Activated CD4-positive, alpha-beta memory T cell treated with anti-CD3 and anti-CD28 coated beads for 36 hours (primary cell): ENCODE results near the gene GRK5. TPM values are rescaled to one million over a fixed set of nuclear protein-coding genes. Genes with fewer than 3 reads are reported as not detected.

Experiments used
- CTCF ChIA-PET: fragments of 350-600 bp; sonication (Branson Sonifier 250); formaldehyde crosslinking; loops from one replicate; lab custom pipeline; 2021; ENCODE audit warnings: antibody characterized with exemption, inconsistent platforms; lab: Charles Lee
- POLR2A ChIA-PET: fragments of 350-600 bp; sonication (Branson Sonifier 250); formaldehyde crosslinking; loops from one replicate; lab custom pipeline; 2021; ENCODE audit warnings: antibody characterized with exemption; lab: Charles Lee
- DNase-seq: peaks from one replicate; pipeline ENCODE4 v3.0.0-alpha.2; 2020
- H3K27ac Mint-ChIP-seq: one replicate; pipeline ENCODE4 v1.8.0; 2021; ENCODE audit warnings: mixed read lengths
- H3K27me3 Mint-ChIP-seq: one replicate; pipeline ENCODE4 v1.8.0; 2021; ENCODE audit warnings: mixed read lengths
- H3K36me3 Mint-ChIP-seq: one replicate; pipeline ENCODE4 v1.8.0; 2021; ENCODE audit warnings: mixed read lengths
- H3K4me1 Mint-ChIP-seq: one replicate; pipeline ENCODE4 v1.8.0; 2021; ENCODE audit warnings: low read depth, mixed read lengths
- H3K4me3 Mint-ChIP-seq: one replicate; pipeline ENCODE4 v1.8.0; 2021; ENCODE audit warnings: mild to moderate bottlenecking, mixed read lengths
- H3K9me3 Mint-ChIP-seq: one replicate; pipeline ENCODE4 v1.8.0; 2021; ENCODE audit warnings: mixed read lengths
- intact Hi-C: fragments of 100-400 bp; cut with micrococcal nuclease; formaldehyde crosslinking; loops from one replicate; pipeline ENCODE4 v1.15.1; 2023
- total RNA-seq, 2 experiments: library from RNA; stranded (reverse); gene quantifications; one replicate each; pipeline ENCODE4 v1.2.3, GENCODE V29; 2021

Gene GRK5
- total RNA-seq, 2 experiments from 2014 or later, result 22.7 to 23.0 TPM

DNA sequence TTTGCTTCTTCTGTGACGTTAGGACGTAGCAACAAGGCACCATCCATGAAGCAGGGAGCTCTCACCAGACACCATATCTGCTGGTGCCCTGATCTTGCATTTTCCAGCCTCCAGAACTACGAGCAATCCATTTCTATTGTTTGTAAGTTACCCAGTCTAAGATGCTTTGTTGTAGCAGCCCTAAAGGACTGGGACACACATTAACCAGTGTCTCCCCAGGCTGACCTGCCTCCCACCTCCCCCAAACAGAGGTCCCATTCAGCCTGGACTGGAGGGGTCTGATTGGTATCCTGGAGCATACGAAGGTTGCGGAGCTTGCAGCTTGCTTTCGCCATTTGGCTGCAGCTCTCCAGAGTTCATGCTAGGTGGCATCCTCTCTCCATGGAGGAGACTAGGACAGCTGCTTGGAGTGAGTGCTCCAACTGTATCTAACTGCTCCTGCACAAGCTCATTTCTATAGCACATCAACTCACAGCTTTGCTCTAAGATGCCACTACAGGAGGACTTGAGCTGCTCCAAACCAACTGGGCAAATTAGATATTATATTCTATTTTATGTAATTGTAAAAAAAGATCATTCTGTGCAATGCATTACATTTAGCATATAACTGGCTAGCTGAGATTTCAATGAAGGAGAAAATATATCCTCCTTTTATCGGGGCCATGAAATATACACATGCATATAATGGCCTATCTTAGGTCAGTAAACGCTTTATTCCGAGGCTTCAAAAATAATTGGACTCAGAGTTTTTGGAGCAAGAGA is 8.0 kb upstream of the GRK5 start:
- Mint-ChIP-seq H3K36me3 (no peaks in the 10 kb centered on the region), H3K9me3 (no peaks in the 10 kb centered on the region), H3K27ac (no peak overlapping the region), H3K4me3 (no peak overlapping the region), H3K27me3 (peaks cover 1% of the 10 kb centered on the region), H3K4me1 (peaks cover 13% of the 10 kb centered on the region)
- peak; percentile 60 for DNase-seq
- ChIA-PET POLR2A (interaction anchor here (0.7 to 1.7 kb wide), 3 partner anchors 10 to 344 kb away, joined by 3 to 5 read pairs (median 4); partner anchors contain the start of gene EIF3A), CTCF (interaction anchor here (0.5 to 7.5 kb wide), 47 partner anchors 7 to 488 kb away, joined by 3 to 103 read pairs (median 4); partner anchors contain the start of genes DENND10, GRK5, PRDX3 and RGS10)
- intact Hi-C loops, result loop anchor here (1.0 kb wide), 2 partner anchors 218 to 246 kb away; no protein-coding TSS in a partner anchor

DNA sequence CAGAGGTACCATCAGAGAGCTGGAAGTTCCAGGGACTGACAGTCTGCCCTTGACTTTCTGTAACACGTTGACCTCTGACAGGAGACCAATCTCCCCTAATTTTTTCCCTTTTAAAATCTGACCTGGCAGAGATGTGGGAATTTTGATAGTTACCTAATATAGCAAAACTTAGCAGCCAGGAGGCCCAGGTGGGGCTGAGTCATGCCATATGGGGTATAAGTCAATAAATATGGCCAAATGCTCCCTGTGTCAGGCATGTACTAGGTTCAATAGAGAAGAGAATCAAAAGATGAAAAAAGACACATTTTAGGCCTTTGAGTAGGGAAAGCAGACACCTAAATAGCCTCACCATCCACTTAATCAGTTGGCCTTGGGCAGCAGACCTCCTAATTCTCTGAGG is 6.1 kb upstream of the GRK5 start:
- POLR2A ChIA-PET, result no interaction called here
- intact Hi-C loops, result no loop called here

DNA sequence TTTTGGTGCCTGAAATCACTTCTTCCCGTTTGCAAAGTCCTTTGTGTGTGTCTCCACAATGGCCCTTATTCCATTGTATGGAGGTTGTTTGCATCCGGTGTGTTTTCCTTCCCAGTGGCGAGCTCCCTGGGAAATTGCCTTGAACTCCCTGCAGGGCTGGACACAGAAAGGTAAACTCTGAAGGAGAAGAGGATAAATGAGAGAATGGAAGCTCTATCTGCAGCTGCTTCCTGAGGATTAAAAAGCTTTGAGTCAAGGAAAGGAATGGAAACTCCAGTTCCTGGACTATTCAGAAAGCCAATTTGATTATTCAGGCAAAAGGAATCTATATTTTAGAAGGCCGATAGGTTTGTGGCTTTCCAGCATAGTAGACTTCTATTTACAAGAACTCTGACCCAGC is 4.4 kb upstream of the GRK5 start:
- DNase-seq, result no peak
- Mint-ChIP-seq H3K4me1 (peaks cover 18% of the 10 kb centered on the region), H3K27ac (no peak overlapping the region), H3K36me3 (peaks cover under 1% of the 10 kb centered on the region), H3K4me3 (no peak overlapping the region), H3K9me3 (no peaks in the 10 kb centered on the region), H3K27me3 (peaks cover 1% of the 10 kb centered on the region)
- POLR2A ChIA-PET, result no interaction called here
- intact Hi-C loops, result no loop called here
- CTCF ChIA-PET, result interaction anchor here (0.6 to 7.5 kb wide), 3 partner anchors 241 to 982 kb away, joined by 3 to 103 read pairs (median 4); no protein-coding TSS in a partner anchor

More for the DNA sequence above, 6.1 kb upstream of the GRK5 start:
- Mint-ChIP-seq H3K27ac (no peak overlapping the region), H3K4me1 (peaks cover 17% of the 10 kb centered on the region), H3K9me3 (no peaks in the 10 kb centered on the region), H3K36me3 (no peaks in the 10 kb centered on the region), H3K4me3 (no peak overlapping the region), H3K27me3 (peaks cover 1% of the 10 kb centered on the region)
- DNase-seq, result no peak
- CTCF ChIA-PET, result interaction anchor here (1.0 to 7.5 kb wide), 3 partner anchors 8 to 316 kb away, joined by 3 to 103 read pairs (median 17); no protein-coding TSS in a partner anchor

- peaks cover 26% of the 10 kb centered on the region for H3K4me1 Mint-ChIP-seq
- H3K9me3 Mint-ChIP-seq, result no peaks in the 10 kb centered on the region
- peak; percentile 70 for DNase-seq
- ChIA-PET CTCF (interaction anchor here (0.5 to 2.9 kb wide), 43 partner anchors 8 to 458 kb away, joined by 3 to 53 read pairs (median 5); partner anchors contain the start of genes RGS10 and SFXN4), POLR2A (interaction anchor here (1.6 to 2.7 kb wide), 5 partner anchors 96 to 337 kb away, joined by 3 to 18 read pairs (median 9); partner anchors contain the start of genes EIF3A and RGS10)
- peak overlapping the region; percentile 79 for H3K4me3 Mint-ChIP-seq
- peaks cover 2% of the 10 kb centered on the region for H3K36me3 Mint-ChIP-seq
- no peaks in the 10 kb centered on the region for H3K27me3 Mint-ChIP-seq
- intact Hi-C loops, result loop anchor here (2.0 to 5.0 kb wide), 7 partner anchors 41 to 666 kb away; partner anchors contain the start of genes BAG3, MCMBP, SFXN4 and TIAL1
- peak overlapping the region; percentile 87 for H3K27ac Mint-ChIP-seq
These were observed 1.3 kb upstream of the GRK5 start for GRCh38 chr10:119205894-119206602.

DNA sequence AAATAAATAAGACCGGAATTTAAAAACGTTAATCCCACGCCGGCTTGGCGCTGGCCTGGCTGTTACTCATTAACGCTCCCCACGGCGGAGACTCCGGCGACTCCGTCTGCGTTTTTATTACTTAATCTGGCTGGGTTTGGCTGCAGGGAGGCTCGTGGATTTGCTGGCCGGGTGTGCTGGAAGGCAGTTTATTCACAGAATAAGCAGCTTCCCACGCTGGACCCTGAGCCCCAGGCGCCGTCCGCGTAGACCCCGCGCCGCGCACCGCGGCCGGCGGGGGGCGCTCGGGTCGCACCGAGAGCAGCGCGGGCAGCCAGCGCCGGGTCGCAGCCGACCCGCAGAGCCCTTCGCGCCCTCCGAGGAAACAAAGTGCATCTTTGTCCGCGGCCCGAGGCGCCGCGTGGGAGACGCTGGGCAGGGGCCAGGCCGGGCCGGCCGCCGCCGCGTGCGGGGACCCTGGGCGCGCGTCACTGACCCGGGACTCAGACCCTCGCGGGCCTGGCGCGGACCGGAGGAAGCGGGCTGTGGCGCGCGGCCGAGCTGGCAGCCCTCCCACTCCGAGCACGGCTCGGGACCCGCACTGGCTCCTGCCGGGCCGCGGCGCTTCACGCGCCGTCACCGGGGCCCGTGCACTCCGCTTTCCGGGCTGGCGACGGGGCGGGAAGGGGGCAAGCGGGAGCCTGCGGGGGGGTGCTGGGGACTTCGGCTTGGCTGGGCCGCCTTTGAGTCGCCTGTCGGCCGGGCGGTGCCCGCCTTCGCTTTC is 587 bp upstream of the GRK5 start:
- Mint-ChIP-seq H3K27ac (peak overlapping the region; percentile 87), H3K9me3 (no peaks in the 10 kb centered on the region), H3K4me3 (peak overlapping the region; percentile 100), H3K27me3 (no peaks in the 10 kb centered on the region), H3K36me3 (peaks cover 2% of the 10 kb centered on the region), H3K4me1 (peaks cover 33% of the 10 kb centered on the region)
- intact Hi-C loops, result loop anchor here (1.0 to 5.0 kb wide), 8 partner anchors 28 to 666 kb away; partner anchors contain the start of genes BAG3, MCMBP, PRDX3 and SFXN4
- POLR2A ChIA-PET, result interaction anchor here (0.6 to 2.7 kb wide), 14 partner anchors 19 to 336 kb away, joined by 3 to 18 read pairs (median 4); partner anchors contain the start of genes EIF3A and RGS10
- DNase-seq, result peak; percentile 74
- CTCF ChIA-PET, result interaction anchor here (0.5 to 2.9 kb wide), 51 partner anchors 9 to 457 kb away, joined by 3 to 53 read pairs (median 5); partner anchors contain the start of genes RGS10 and SFXN4

GRCh38 chr10:119207713-119208552 is 562 bp downstream of the GRK5 start:
- ChIA-PET POLR2A (interaction anchor here (0.6 to 2.7 kb wide), 12 partner anchors 20 to 258 kb away, joined by 3 to 18 read pairs (median 4); partner anchors contain the start of genes EIF3A and SFXN4), CTCF (interaction anchor here (0.7 to 2.9 kb wide), 31 partner anchors 8 to 445 kb away, joined by 3 to 53 read pairs (median 8); partner anchors contain the start of genes PRDX3, RGS10 and SFXN4)
- intact Hi-C loops, result loop anchor here (1.0 to 5.0 kb wide), 15 partner anchors 27 to 664 kb away; partner anchors contain the start of genes BAG3, MCMBP, PRDX3 and SFXN4
- Mint-ChIP-seq H3K9me3 (no peaks in the 10 kb centered on the region), H3K4me3 (peak overlapping the region; percentile 100), H3K27me3 (no peaks in the 10 kb centered on the region), H3K27ac (peak overlapping the region; percentile 91), H3K36me3 (peaks cover 2% of the 10 kb centered on the region), H3K4me1 (peaks cover 45% of the 10 kb centered on the region)
- DNase-seq, result peak; percentile 60

DNA sequence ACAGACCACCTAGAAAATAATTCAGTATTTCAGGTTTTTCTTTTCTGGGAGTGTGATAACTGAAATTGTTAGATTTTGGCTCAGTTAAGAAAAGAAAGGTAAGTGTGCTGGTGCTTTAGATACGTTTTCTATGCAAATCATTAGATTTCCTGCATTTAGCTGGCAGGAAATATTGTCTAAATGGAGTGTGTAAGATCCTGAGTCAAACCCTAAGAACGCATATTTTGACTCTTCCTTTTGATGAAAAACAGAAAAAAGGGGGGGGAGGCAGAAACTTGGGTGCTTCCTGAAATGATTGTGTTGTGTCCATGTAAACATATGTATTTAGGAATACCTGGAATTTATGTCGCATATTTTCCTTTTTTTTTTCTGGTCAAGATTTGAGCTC is 1.2 kb downstream of the GRK5 start:
- intact Hi-C loops, result loop anchor here (1.0 to 5.0 kb wide), 10 partner anchors 26 to 664 kb away; partner anchors contain the start of genes BAG3, MCMBP and TIAL1
- peaks cover 49% of the 10 kb centered on the region for H3K4me1 Mint-ChIP-seq
- H3K4me3 Mint-ChIP-seq, result peak overlapping the region; percentile 100
- peaks cover 2% of the 10 kb centered on the region for H3K36me3 Mint-ChIP-seq
- ChIA-PET POLR2A (interaction anchor here (1.8 to 2.7 kb wide), 2 partner anchors 32 to 97 kb away, joined by 10 to 18 read pairs; no protein-coding TSS in a partner anchor), CTCF (interaction anchor here (0.5 to 2.4 kb wide), 14 partner anchors 9 to 286 kb away, joined by 3 to 17 read pairs (median 5); partner anchors contain the start of gene PRDX3)
- H3K9me3 Mint-ChIP-seq, result no peaks in the 10 kb centered on the region
- peak overlapping the region; percentile 91 for H3K27ac Mint-ChIP-seq
- H3K27me3 Mint-ChIP-seq, result no peaks in the 10 kb centered on the region
- no peak for DNase-seq

DNA sequence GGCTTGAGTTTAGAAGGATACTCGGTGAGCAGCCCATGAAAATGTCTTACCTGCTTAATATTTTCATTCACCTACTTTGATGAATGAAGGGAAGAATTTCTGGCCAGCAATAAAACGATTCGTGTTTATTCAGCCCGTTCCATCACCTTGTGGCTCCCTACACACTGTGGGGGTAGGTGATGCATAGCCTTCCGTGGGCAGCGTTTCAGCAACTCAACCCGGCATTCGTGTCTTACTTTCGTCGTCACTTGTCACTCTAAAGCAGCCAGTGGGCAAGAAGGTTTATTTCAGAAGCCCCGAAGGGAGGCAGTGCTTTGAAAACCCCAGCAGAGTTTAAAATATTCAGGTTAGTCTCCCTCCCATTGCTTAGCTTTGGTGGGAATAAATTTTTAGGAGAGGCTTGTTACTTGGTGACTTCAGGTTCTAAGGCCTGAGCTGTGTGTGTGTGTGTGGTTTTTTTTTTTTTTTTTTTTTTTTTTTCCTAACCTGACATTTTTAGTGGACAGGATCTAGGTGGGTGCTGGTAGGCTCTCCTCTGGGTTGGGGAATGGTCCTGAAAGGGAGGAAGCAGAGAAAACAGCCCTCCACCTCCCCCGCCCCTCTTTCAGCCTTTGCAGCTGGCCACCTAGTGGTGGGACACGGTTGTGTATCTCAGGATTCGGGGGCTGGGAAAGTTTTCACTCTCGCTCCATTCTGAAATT is 1.8 kb downstream of the GRK5 start:
- intact Hi-C loops, result loop anchor here (1.0 to 5.0 kb wide), 8 partner anchors 26 to 663 kb away; partner anchors contain the start of genes BAG3, MCMBP and TIAL1
- ChIA-PET POLR2A (interaction anchor here (0.6 to 1.8 kb wide), 4 partner anchors 11 to 97 kb away, joined by 3 to 10 read pairs (median 5); no protein-coding TSS in a partner anchor), CTCF (interaction anchor here (0.5 to 2.4 kb wide), 24 partner anchors 10 to 597 kb away, joined by 3 to 17 read pairs (median 4); partner anchors contain the start of gene PRDX3)
- peak; percentile 79 for DNase-seq
- Mint-ChIP-seq H3K4me3 (peak overlapping the region; percentile 100), H3K4me1 (peaks cover 56% of the 10 kb centered on the region), H3K27ac (peak overlapping the region; percentile 91), H3K27me3 (no peaks in the 10 kb centered on the region), H3K36me3 (peaks cover 2% of the 10 kb centered on the region), H3K9me3 (no peaks in the 10 kb centered on the region)

- intact Hi-C loops, result loop anchor here (1.0 to 5.0 kb wide), 8 partner anchors 25 to 662 kb away; partner anchors contain the start of genes BAG3, MCMBP and TIAL1
- Mint-ChIP-seq H3K27me3 (no peaks in the 10 kb centered on the region), H3K4me1 (peaks cover 58% of the 10 kb centered on the region), H3K27ac (peak overlapping the region; percentile 91), H3K4me3 (peak overlapping the region; percentile 100), H3K9me3 (no peaks in the 10 kb centered on the region), H3K36me3 (peaks cover 2% of the 10 kb centered on the region)
- DNase-seq, result no peak
- ChIA-PET POLR2A (interaction anchor here (0.6 to 1.8 kb wide), 5 partner anchors 11 to 96 kb away, joined by 3 to 10 read pairs (median 5); no protein-coding TSS in a partner anchor), CTCF (interaction anchor here (0.6 to 2.4 kb wide), 22 partner anchors 10 to 285 kb away, joined by 3 to 17 read pairs (median 4); partner anchors contain the start of gene PRDX3)
These were observed 2.5 kb downstream of the GRK5 start for GRCh38 chr10:119209736-119210355.
